Occipital lobe (tissue), 2 donors: ENCODE data around the gene SULT1A1. TPM values are rescaled to one million over a fixed set of nuclear protein-coding genes. Genes with fewer than 3 reads are reported as not detected.

ENCODE experiments used
- DNase-seq: peaks from one replicate; lab custom pipeline; 2025; lab: John Stamatoyannopoulos, UW
- total RNA-seq: library from RNA; depleted of rRNA; stranded (reverse); fragments of >200 nt; gene quantifications from one replicate; pipeline ENCODE4 v1.2.3, GENCODE V29; 2014

SULT1A1 gene
- total RNA-seq, 1 donor from 2014 or later, result 7.3 TPM

- DNase-seq, result no peak
Measured at GRCh38 chr16:28561557-28562187, 48.2 kb downstream of the SULT1A1 start.

GRCh38 chr16:28558456-28558855 is 51.4 kb downstream of the SULT1A1 start:
- no peak for DNase-seq

- DNase-seq, result no peak
Measured at GRCh38 chr16:28556914-28557320, 52.9 kb downstream of the SULT1A1 start.

- no peak for DNase-seq
Measured at GRCh38 chr16:28555561-28555960, 54.3 kb downstream of the SULT1A1 start.

Other genes starting within 250 kb of the SULT1A1 start
- gene NPIPB6, start 246.5 kb downstream of the SULT1A1 start, total RNA-seq, result not detected
- 60.4 TPM for gene EIF3CL, start 206.2 kb downstream of the SULT1A1 start, total RNA-seq
- gene NPIPB7, start 137.7 kb downstream of the SULT1A1 start, total RNA-seq, result not detected
- gene CLN3, start 118.0 kb downstream of the SULT1A1 start, total RNA-seq, result 19.3 TPM
- not detected for gene APOBR, start 115.4 kb downstream of the SULT1A1 start, total RNA-seq
- not detected for gene IL27, start 103.2 kb downstream of the SULT1A1 start, total RNA-seq
- 0.16 TPM for gene NUPR1, start 71.1 kb downstream of the SULT1A1 start, total RNA-seq
- gene SGF29, start 56.1 kb downstream of the SULT1A1 start, total RNA-seq, result 10.8 TPM
- gene SULT1A2, start 13.0 kb downstream of the SULT1A1 start, total RNA-seq, result not detected
- not detected for gene NPIPB8, start 28.0 kb upstream of the SULT1A1 start, total RNA-seq
- 93.7 TPM for gene EIF3C, start 101.4 kb upstream of the SULT1A1 start, total RNA-seq
- gene NPIPB9, start 141.7 kb upstream of the SULT1A1 start, total RNA-seq, result 3.1 TPM
- 19.2 TPM for gene ATXN2L, start 213.0 kb upstream of the SULT1A1 start, total RNA-seq
- 56.6 TPM for gene TUFM, start 236.3 kb upstream of the SULT1A1 start, total RNA-seq